Eye (tissue), 1 donor: ENCODE data around the gene INPP5E.

Experiments
- DNase-seq: peaks from one replicate; pipeline ENCODE4 v3.0.0-alpha.2; 2015

The INPP5E gene

GRCh38 chr9:136472640-136473353 is 33.2 kb upstream of the INPP5E start:
- no peak for DNase-seq

- no peak for DNase-seq
These were observed 32.3 kb upstream of the INPP5E start for GRCh38 chr9:136471802-136472487.

GRCh38 chr9:136470792-136471469 is 31.3 kb upstream of the INPP5E start:
- DNase-seq = no peak

- DNase-seq = no peak
These were observed 30.7 kb upstream of the INPP5E start for GRCh38 chr9:136470356-136470755.

GRCh38 chr9:136467766-136468165 is 28.1 kb upstream of the INPP5E start:
- no peak for DNase-seq

GRCh38 chr9:136466155-136466541 is 26.5 kb upstream of the INPP5E start:
- DNase-seq = no peak

GRCh38 chr9:136465500-136466154 is 26.0 kb upstream of the INPP5E start:
- DNase-seq = no peak

GRCh38 chr9:136464241-136464640 is 24.6 kb upstream of the INPP5E start:
- no peak for DNase-seq

GRCh38 chr9:136463578-136463977 is 23.9 kb upstream of the INPP5E start:
- DNase-seq = no peak

GRCh38 chr9:136462664-136463063 is 23.0 kb upstream of the INPP5E start:
- peak; percentile 3 for DNase-seq

GRCh38 chr9:136460772-136461325 is 21.2 kb upstream of the INPP5E start:
- no peak for DNase-seq

GRCh38 chr9:136459425-136459824 is 19.8 kb upstream of the INPP5E start:
- DNase-seq = no peak

GRCh38 chr9:136457326-136457725 is 17.7 kb upstream of the INPP5E start:
- no peak for DNase-seq

GRCh38 chr9:136456258-136456657 is 16.6 kb upstream of the INPP5E start:
- no peak for DNase-seq

- DNase-seq = no peak
These were observed 15.7 kb upstream of the INPP5E start for GRCh38 chr9:136455043-136456002.

GRCh38 chr9:136454026-136454796 is 14.6 kb upstream of the INPP5E start:
- DNase-seq = no peak

GRCh38 chr9:136453326-136453725 is 13.7 kb upstream of the INPP5E start:
- no peak for DNase-seq

GRCh38 chr9:136451221-136451877 is 11.7 kb upstream of the INPP5E start:
- no peak for DNase-seq

- no peak for DNase-seq
These were observed 9.0 kb upstream of the INPP5E start for GRCh38 chr9:136448655-136449054.

- no peak for DNase-seq
These were observed 7.6 kb upstream of the INPP5E start for GRCh38 chr9:136447173-136447778.
